Vagina (tissue), 2 donors: ENCODE measurements around the gene RTTN. TPM values are rescaled to one million over a fixed set of nuclear protein-coding genes. Genes with fewer than 3 reads are reported as not detected.

Source experiments
- DNase-seq, 2 donors: peaks; one replicate each; pipeline ENCODE4 v3.0.0-alpha.2; 2017; ENCODE audit errors: extremely low spot score in 2 of 2
- H3K27ac ChIP-seq: fragments of 200-600 bp; sonication (generic); one replicate; pipeline ENCODE4 v1.5.1; 2019
- H3K27me3 ChIP-seq: fragments of 200-600 bp; sonication (generic); one replicate; pipeline ENCODE4 v1.5.1; 2019
- H3K36me3 ChIP-seq, 2 donors: fragments of 200-600 bp; sonication (generic); one replicate each; pipeline ENCODE4 v1.5.1; 2017 to 2019
- H3K4me1 ChIP-seq: fragments of 200-600 bp; sonication (generic); one replicate; pipeline ENCODE4 v1.5.1; 2019
- H3K4me3 ChIP-seq, 2 donors: fragments of 200-600 bp; sonication (generic); 1 replicate in 1 of 2; 2 replicates in 1 of 2; pipeline ENCODE4 v1.5.1; 2016 to 2019
- H3K9me3 ChIP-seq: fragments of 200-600 bp; sonication (generic); one replicate; pipeline ENCODE4 v1.5.1; 2019
- CTCF ChIP-seq, 3 experiments: fragments of 450-650 bp in 2 of 3; fragments of 200-600 bp in 1 of 3; sonication (generic) in 1 of 3; IDR thresholded peaks; one replicate each; pipeline ENCODE4 v1.5.1; 2017 to 2019; ENCODE audit warnings: antibody characterized with exemption in 3 of 3, mild to moderate bottlenecking in 2 of 3, moderate library complexity in 2 of 3
- POLR2A ChIP-seq, 2 donors: fragments of 450-650 bp; IDR thresholded peaks; one replicate each; pipeline ENCODE4 v1.6.1; 2017; ENCODE audit warnings: antibody characterized with exemption in 2 of 2, mild to moderate bottlenecking in 2 of 2, moderate library complexity in 2 of 2
- POLR2AphosphoS5 ChIP-seq, 2 donors: sonication (generic); formaldehyde crosslinking; IDR thresholded peaks; one replicate each; pipeline ENCODE4 v1.9.0; 2017; ENCODE audit warnings: antibody characterized with exemption in 2 of 2, mild to moderate bottlenecking in 2 of 2, low read depth in 1 of 2; ENCODE audit not compliant: insufficient read depth in 1 of 2
- intact Hi-C: fragments of 100-400 bp; cut with DNase I; formaldehyde crosslinking; loops from one replicate; pipeline ENCODE4 v1.15.1; 2023
- total RNA-seq: library from RNA; depleted of rRNA; stranded (reverse); fragments of >200 nt; gene quantifications from one replicate; pipeline ENCODE4 v1.2.3, GENCODE V29; 2016

Gene RTTN
- total RNA-seq, 1 donor from 2014 or later: 16.7 TPM

DNA sequence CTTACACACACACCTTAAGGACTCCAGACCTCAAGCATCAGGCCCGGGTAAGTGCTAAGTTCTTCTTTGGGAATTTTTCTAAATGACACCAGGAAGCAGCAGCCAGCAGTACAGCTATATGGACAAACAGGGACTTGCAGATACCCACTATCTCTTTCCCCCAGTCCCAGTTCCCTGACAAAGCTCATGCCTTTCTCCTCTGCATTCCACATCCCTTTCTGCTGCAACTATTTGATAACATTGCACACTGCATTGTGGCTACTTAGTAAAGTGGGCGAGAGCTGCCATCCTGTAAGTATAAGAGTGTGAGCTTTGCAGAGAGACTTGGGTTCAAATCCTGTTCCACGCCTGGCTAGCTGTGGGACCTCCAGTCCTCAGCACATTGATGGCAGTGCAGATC lies 243.8 kb downstream of the RTTN start:
- H3K36me3 ChIP-seq: no peaks in the 10 kb centered on the region
- H3K4me1 ChIP-seq: no peaks in the 10 kb centered on the region
- DNase-seq: no peak
- H3K9me3 ChIP-seq: no peaks in the 10 kb centered on the region
- no peaks in the 10 kb centered on the region for H3K27me3 ChIP-seq
- intact Hi-C loops: no loop called here
- no peak overlapping the region for H3K4me3 ChIP-seq
- TF ChIP-seq POLR2AphosphoS5 (IDR thresholded peaks at IDR 0.05; ENCODE audit: insufficient read depth in 1 of 2, low read depth in 1 of 2) (no peak), POLR2A (IDR thresholded peaks at IDR 0.05) (no peak), CTCF (IDR thresholded peaks at IDR 0.05) (no peak)
- H3K27ac ChIP-seq: no peak overlapping the region

DNA sequence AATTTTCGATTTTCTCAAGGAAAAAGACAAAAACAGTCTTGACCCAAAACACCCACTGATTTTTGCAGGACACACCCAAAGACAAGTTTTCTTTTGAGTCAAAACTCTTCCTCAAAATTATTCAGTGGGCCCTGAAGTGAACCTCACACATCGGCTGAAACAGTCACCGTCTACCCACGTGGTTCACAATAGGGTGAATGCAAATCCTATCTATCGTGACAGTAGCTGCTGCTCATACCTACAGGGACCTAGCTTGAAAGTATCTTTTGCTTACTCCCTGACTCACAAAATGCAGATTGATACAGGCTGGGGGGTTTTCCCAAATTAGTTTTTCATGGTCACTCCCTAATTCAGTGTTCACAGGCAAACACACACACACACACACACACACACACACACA lies 247.1 kb downstream of the RTTN start:
- Histone ChIP-seq H3K27ac (no peak overlapping the region), H3K4me1 (peaks cover 14% of the 10 kb centered on the region), H3K36me3 (no peaks in the 10 kb centered on the region), H3K9me3 (no peaks in the 10 kb centered on the region), H3K27me3 (no peaks in the 10 kb centered on the region), H3K4me3 (no peak overlapping the region)
- intact Hi-C loops: no loop called here
- DNase-seq: no peak
- TF ChIP-seq CTCF (IDR thresholded peaks at IDR 0.05): no peak
- TF ChIP-seq POLR2A (IDR thresholded peaks at IDR 0.05): no peak
- no peak for TF ChIP-seq POLR2AphosphoS5 (IDR thresholded peaks at IDR 0.05; ENCODE audit: insufficient read depth in 1 of 2, low read depth in 1 of 2)

- no peak for DNase-seq
- TF ChIP-seq POLR2A (IDR thresholded peaks at IDR 0.05) (no peak), POLR2AphosphoS5 (IDR thresholded peaks at IDR 0.05; ENCODE audit: insufficient read depth in 1 of 2, low read depth in 1 of 2) (no peak), CTCF (IDR thresholded peaks at IDR 0.05) (no peak)
- H3K9me3 ChIP-seq: no peaks in the 10 kb centered on the region
- no peaks in the 10 kb centered on the region for H3K27me3 ChIP-seq
- H3K4me1 ChIP-seq: peaks cover 14% of the 10 kb centered on the region
- intact Hi-C loops: no loop called here
- H3K27ac ChIP-seq: no peak overlapping the region
- no peaks in the 10 kb centered on the region for H3K36me3 ChIP-seq
- no peak overlapping the region for H3K4me3 ChIP-seq
Observed at GRCh38 chr18:69957747-69958146, 247.7 kb downstream of the RTTN start.

DNA sequence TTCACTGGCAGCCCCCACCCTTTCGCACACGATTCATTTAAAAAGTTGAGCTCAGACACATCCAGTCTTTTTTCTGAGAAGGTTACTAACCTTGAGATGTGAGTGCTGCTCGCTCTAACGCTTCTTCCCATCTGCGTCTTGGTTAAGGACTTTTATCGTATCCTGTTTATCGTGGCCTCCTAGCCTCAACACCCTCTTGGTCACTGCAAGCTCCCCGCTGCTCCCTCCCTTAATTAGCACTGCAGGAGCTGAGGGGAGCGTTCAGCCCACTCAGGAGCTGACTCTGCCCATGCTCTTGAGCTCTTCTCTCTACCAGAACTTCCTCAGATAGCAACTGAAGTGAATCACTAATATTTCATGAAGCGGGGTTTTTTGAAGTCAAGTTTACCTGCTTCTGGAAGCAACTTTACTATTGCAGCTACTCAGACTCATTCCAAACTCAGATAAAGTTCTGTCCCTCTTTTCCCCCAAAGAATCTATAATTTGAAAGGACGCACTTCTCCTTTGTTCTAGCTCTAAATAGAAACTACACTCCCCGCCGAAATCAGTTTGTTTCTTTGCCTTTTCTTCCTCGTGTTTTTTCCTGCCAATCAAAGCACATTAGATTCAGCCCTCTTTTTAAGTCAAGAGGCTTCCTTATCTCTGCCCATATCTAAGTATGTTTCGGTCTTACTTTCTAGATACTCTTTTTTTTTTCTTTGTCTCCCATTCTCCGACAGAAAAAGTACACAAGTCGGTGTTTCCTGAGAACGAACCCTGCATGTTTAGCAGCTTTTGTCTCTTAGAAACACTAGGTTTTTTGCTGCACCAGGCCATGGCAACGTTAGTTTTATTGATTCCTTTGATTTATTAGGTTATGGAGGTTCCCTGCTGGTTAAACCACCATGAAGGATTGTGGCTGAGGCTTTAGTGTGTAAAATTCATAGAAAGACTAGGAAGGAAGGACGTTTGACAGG lies 248.5 kb downstream of the RTTN start:
- H3K4me3 ChIP-seq: peak overlapping the region in 1 of 2 donors; percentile 17

More for the DNA sequence above, 248.5 kb downstream of the RTTN start:
- Histone ChIP-seq H3K9me3 (no peaks in the 10 kb centered on the region), H3K27ac (no peak overlapping the region), H3K27me3 (no peaks in the 10 kb centered on the region), H3K4me1 (peaks cover 14% of the 10 kb centered on the region), H3K36me3 (no peaks in the 10 kb centered on the region)
- DNase-seq: no peak
- intact Hi-C loops: no loop called here
- no peak for TF ChIP-seq CTCF (IDR thresholded peaks at IDR 0.05)
- TF ChIP-seq POLR2A (IDR thresholded peaks at IDR 0.05): no peak
- no peak for TF ChIP-seq POLR2AphosphoS5 (IDR thresholded peaks at IDR 0.05; ENCODE audit: insufficient read depth in 1 of 2, low read depth in 1 of 2)
